GM12874 (cell line): ENCODE measurements around the gene LHB.

ENCODE experiments used
- CTCF ChIP-seq: IDR thresholded peaks from 2 replicates; pipeline ENCODE4 v1.5.1; 2011; ENCODE audit warnings: low read depth, mild to moderate bottlenecking, control low read depth, low read length, moderate library complexity; ENCODE audit not compliant: insufficient read depth

The LHB gene

GRCh38 chr19:48987323-48987722, 29.6 kb downstream of the LHB start:
- TF ChIP-seq CTCF, result no peak

GRCh38 chr19:48986211-48986610, 30.7 kb downstream of the LHB start:
- TF ChIP-seq CTCF, result no peak

- no peak for TF ChIP-seq CTCF
These were observed 31.2 kb downstream of the LHB start for GRCh38 chr19:48985711-48986110.

GRCh38 chr19:48982280-48982679, 34.6 kb downstream of the LHB start:
- TF ChIP-seq CTCF, result no peak

- TF ChIP-seq CTCF, result no peak
These were observed 39.8 kb downstream of the LHB start for GRCh38 chr19:48977061-48977460.

- no peak for TF ChIP-seq CTCF
These were observed 40.7 kb downstream of the LHB start for GRCh38 chr19:48975947-48976847.

- peak; percentile 93 for TF ChIP-seq CTCF
These were observed 45.9 kb downstream of the LHB start for GRCh38 chr19:48970923-48971395.
